GF-D8 (cell line): ENCODE data around the gene ABI1.

Experiments used
- DNase-seq: peaks from one replicate; lab custom pipeline; 2025; lab: John Stamatoyannopoulos, UW

Gene ABI1

DNA sequence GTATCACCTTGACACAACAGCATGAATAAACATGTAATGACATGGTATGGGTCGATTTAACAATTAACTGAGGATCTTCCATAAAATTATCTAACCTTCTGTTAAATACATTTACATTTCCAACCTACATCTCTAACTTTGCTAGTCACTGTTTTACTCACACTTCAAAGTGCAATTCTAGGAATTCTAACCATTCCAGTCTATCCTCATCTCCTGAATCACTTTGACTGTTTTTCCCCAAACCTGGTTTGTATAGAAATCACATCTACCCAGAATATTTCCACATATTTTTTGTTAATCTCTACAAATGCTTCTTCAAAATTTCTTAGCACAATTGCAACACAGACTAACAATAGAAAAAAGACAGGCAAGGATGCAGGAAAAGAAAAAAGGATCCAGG is 6.2 kb downstream of the ABI1 start:
- DNase-seq: no peak

DNA sequence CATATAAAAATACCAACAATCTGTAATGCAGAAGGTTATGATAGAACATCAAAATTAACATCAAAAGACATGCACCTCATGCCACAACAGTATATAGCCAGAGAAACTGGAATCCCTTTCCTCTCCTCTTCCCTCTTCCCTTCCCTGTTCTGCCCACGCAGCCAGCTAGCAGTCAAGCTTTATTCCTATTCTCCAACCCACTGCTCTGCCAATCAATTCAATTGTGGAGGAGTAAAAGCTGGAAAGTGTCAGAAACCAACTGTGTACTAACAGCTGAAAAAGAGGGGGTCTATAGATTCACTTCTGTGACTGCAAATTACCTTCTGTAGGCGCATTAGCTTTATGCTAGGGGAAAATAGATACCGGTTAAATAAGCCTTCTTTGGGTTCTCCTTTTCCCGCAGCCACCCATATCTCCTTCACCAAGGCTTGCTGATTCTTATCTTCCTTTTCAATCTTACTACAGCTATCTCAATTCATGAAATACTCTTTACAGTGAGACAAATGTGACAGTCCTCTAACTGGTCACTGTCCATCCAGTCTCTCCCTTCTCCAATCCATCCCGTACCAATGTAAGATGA is 16.3 kb downstream of the ABI1 start:
- DNase-seq: peak; percentile 34

DNA sequence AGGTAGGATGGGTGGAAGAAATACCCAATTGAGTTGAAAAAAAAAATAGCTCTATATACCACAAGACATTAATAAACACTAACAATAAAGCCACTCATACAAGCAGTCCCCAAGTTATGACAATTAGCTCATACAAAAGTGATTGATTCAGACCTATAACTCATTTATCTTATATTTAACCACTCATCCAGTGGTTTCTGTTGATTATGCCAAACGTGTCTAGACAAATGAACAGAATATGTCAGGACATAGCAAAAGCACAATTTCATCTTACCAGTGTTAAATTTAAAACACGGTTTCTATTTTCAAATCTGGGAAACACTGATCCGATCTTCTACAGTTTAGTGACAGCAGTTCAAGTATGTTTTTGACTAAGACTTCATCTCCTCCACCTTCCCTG is 17.0 kb downstream of the ABI1 start:
- no peak for DNase-seq

DNA sequence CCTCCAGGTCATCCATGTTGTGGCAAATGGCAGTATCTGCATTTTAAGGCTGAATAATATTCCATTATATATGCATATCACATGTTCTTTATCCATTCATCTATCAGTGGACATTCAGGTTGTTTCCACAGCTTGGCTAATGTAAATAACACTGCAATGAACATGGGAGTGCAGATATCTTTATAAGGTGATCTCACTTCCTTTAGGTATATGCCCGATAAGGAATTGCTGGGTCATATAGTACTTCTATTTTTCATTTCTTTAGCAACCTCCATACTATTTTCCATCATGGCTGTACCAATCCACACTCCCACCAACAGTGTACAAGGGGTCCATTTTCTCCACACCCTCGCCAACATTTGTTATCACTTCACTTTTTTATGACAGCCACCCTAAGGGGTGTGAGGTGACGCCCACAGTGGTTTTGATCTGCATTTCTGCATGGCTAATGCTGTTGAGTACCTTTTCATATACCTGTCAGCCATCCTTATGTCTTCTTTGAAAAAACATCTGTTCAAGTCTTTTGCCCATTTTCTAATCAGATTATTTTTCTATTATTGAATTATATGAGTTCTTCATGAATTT is 18.9 kb downstream of the ABI1 start:
- DNase-seq: no peak

DNA sequence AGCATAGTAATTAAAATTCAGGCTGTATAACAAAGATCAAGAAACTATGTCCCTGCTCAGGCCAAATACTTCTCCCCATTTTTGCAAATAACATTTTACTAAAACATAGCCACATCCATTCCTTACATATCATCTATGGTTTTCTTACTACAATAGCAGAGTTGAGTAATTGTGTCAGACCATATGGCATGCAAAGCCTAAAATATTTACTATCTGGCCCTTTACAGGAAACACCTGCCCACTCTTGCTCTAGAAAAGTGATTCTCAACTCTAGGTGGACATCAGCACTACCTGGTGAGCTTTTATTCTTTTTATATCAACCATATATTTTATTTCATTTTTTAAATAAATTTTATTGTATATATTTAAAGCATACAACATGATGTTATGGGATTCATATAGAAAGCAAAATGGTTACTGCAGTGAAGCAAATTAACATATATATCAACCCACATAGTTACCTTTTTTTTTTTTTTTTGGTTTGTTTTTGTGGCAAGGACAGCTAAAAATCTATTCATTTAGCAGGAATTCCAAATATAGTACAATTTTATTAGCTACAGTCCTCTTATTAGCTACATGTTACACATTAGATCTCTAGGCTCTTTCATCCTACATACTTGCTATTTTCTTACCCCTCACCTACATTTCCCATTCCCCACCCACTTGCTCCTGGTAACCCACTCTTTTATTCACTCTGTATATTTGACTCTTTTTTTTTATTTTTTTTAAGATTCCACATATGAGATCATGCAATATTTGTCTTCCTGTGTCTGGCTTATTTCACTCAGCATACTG is 19.6 kb downstream of the ABI1 start:
- DNase-seq: peak; percentile 53

- DNase-seq: no peak
These were observed 20.7 kb downstream of the ABI1 start for GRCh38 chr10:26839966-26840627.

DNA sequence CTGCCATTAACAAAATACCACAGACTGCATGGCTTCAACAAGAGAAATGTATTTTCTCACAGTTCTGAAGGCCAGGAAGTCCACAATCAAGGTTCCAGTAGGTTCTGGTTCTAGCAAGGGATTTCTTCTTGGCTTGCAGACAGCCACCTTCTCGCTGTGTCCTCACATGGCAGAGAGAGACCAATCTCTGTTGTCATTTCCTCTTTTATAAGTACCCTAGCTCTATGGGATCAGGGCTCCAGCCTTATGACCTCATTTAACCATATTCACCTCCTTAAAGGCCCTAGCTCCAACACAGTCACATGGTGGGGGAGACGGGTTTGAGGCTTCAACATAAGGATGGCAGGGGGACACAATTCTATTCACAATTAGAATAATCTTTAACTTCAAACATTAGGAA is 23.6 kb downstream of the ABI1 start:
- DNase-seq: peak; percentile 2

DNA sequence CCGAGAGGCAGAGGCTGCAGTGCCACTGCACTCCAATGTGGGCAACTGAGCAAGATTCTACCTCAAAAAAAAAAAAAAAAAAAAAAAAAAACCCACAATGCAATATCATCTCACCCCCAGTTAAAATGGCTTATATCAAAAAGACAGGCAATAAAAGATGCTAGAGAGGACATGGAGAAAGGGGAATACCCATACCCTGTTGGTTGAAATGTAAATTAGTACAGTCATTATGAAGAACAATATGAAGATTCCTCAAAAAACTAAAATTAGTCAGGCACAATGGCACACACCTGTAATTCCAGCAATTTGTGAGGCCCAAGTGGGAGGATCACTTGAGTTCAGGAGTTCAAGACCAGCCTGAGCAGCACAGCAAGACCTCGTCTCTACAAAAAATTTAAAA is 25.7 kb downstream of the ABI1 start:
- DNase-seq: no peak

GRCh38 chr10:26832960-26833359 is 27.8 kb downstream of the ABI1 start:
- DNase-seq: no peak

- no peak for DNase-seq
These were observed 28.8 kb downstream of the ABI1 start for GRCh38 chr10:26831936-26832335.

GRCh38 chr10:26829810-26830515 is 30.8 kb downstream of the ABI1 start:
- peak; percentile 17 for DNase-seq

DNA sequence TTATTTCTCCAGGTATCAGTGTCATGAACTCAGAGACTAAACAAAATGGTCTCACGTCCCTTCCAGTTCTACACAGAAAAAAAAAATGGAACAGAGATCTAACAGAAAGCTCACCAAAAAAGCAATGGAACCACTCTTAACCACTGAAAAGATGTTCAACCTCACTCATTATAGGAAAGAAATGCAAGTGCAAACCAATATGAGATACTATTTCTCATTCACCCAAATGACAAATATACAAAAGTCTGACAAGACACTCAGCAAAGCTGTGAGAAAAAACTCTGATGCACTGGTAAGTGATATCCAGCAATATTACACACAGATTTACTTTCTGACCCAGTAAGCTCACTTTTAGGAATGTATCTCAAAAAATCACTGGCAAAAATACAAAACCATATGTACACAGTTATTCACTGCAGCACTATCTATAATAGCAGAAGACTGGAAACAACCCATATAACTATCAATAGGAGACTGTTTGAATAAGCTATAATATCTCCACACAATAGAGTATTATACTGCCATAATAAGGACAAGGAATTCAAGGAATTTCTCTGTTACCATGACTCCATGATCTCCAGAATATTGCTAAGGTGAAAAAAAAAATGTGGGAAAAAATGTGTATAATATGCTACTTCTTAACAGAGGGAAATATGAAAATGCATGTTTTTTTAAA is 36.6 kb downstream of the ABI1 start:
- DNase-seq: no peak

DNA sequence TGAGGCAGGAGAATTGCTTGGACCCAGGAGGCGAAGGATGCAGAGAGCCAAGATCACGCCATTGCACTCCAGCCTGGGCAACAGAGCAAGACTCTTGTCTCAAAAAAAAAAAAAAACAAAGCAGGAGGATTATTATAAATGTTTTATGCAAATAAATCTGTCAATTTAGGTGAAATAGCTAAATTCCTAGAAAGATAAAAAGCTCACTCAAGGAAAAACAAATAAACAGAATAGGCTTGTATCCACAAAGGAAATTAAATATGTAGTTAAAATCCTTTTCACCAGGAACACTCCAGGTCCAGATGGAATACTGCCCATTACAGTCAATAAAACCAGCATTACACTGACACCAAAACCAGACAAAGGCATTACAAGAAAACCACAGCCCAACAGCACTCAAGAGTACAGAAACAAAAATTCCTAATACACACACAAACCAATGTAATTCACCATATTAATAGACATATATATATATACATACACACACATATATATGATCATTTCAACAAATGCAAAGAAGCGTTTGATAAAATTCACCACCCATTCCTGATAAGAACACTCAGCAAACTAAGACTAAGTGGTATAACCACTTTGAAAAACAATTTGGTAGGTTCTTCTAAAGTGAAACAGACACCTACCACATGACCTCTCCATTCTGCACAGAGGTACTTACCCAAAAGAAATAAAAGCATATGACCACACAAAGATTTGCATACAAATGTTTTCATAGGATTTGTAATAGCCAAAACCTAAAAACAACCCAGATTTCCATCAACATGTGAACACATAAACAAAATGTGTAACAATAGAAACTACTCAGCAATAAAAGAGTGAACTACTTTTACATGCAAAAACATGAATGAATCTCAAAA is 38.8 kb downstream of the ABI1 start:
- no peak for DNase-seq

DNA sequence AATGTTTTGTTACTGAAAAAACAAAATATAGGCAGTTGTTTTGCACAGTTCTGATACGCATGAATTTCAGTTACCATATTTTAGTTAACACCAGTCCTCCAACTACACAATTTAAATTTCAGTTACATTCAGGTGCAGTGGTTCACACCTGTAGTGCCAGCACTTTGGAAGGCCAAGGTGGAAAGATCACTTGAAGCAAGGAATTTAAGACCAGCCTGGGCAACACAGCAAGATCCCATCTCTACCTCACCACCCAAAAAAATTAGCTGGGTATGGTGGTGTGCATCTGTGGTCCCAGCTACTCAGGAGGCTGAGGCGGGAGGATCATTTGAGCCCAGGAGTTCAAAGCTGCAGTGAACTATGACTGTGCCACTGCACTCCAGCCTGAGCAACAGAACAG is 45.3 kb downstream of the ABI1 start:
- no peak for DNase-seq

- DNase-seq: no peak
These were observed 50.2 kb downstream of the ABI1 start for GRCh38 chr10:26810435-26811026.

- DNase-seq: no peak
These were observed 50.8 kb downstream of the ABI1 start for GRCh38 chr10:26809973-26810372.

GRCh38 chr10:26807532-26807931 is 53.2 kb downstream of the ABI1 start:
- DNase-seq: no peak

DNA sequence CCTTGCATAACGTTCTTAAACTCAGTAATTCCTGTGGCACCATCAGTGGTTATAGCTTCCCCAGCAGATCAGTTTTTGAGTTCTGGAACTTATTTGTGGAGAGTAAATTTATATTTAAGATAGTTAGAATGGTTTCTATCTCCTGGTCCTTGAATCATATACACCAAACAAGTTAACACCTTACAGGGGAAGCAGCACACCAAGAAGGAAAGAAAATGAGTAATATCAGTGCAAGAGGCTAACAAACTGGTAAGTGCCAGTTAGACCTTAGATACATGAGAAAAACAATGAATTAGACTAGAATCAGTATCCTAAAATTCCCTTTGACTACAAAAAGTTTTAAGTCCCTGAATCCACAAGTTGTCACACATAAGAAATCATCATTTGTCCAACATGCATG is 54.2 kb downstream of the ABI1 start:
- no peak for DNase-seq

DNA sequence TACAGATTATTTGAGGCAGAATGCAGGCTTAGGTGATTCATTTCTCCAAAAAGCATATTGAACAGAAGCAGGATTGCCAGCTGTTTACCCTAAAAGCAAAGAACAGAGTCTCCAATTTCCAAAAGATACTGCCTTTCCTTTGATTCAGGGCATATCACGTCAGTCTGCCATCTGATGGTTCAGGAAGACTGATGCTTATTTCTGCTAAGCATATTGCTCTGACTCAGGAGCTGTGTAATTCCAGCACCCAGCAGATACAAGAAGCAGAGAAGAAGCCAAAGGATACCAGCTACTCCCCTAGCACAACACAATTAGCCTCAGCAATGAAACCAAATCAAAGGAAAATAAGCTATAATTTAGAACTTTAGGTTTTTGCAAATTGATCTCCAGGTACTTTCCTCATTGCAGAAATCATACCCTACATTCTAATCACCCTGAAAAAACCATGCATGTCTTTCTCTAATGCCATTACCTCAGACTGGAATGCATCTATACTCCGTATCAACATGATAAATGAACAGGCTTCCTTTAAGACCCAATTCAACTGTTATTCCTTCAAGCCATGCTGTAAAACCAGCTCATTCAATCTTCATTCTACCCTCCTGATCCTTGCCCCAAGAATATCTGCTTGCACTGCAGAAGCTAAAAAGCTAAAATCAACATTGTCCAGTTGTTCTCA is 55.1 kb downstream of the ABI1 start:
- DNase-seq: no peak
